OCI-M1 (cell line): ENCODE measurements around the gene SPRY4.
"Not testable (repeated sequence)": the region's sequence is repeated elsewhere in the genome, so short reads cannot be mapped to it uniquely, and the experiment has no call there.

ENCODE experiments used
- DNase-seq: peaks from one replicate; lab custom pipeline; 2025; lab: John Stamatoyannopoulos, UW

SPRY4 gene

GRCh38 chr5:142314606-142315005 is 10.2 kb downstream of the SPRY4 start:
- DNase-seq, result no peak

GRCh38 chr5:142314109-142314508 is 10.7 kb downstream of the SPRY4 start:
- DNase-seq, result no peak

GRCh38 chr5:142313682-142314081 is 11.1 kb downstream of the SPRY4 start:
- DNase-seq, result no peak

- DNase-seq, result no peak
Measured at GRCh38 chr5:142313275-142313674, 11.5 kb downstream of the SPRY4 start.

- DNase-seq, result no peak
Measured at GRCh38 chr5:142312399-142312798, 12.4 kb downstream of the SPRY4 start.

GRCh38 chr5:142311725-142312124 is 13.1 kb downstream of the SPRY4 start:
- DNase-seq, result no peak

GRCh38 chr5:142310803-142311202 is 14.0 kb downstream of the SPRY4 start:
- no peak for DNase-seq

- no peak for DNase-seq
Measured at GRCh38 chr5:142309747-142310318, 15.0 kb downstream of the SPRY4 start.

- DNase-seq, result no peak
Measured at GRCh38 chr5:142308358-142308757, 16.5 kb downstream of the SPRY4 start.

GRCh38 chr5:142307146-142307890 is 17.5 kb downstream of the SPRY4 start:
- no peak for DNase-seq

- no peak for DNase-seq
Measured at GRCh38 chr5:142306077-142306502, 18.7 kb downstream of the SPRY4 start.

- DNase-seq, result no peak
Measured at GRCh38 chr5:142305211-142305610, 19.6 kb downstream of the SPRY4 start.

- DNase-seq, result no peak
Measured at GRCh38 chr5:142304013-142304701, 20.7 kb downstream of the SPRY4 start.

- no peak for DNase-seq
Measured at GRCh38 chr5:142303565-142303964, 21.3 kb downstream of the SPRY4 start.

- DNase-seq, result no peak
Measured at GRCh38 chr5:142301540-142301939, 23.3 kb downstream of the SPRY4 start.

- no peak for DNase-seq
Measured at GRCh38 chr5:142300677-142301076, 24.1 kb downstream of the SPRY4 start.

- no peak for DNase-seq
Measured at GRCh38 chr5:142298789-142299188, 26.0 kb downstream of the SPRY4 start.

- DNase-seq, result not testable (repeated sequence)
Measured at GRCh38 chr5:142297786-142298185, 27.0 kb downstream of the SPRY4 start.

- DNase-seq, result no peak
Measured at GRCh38 chr5:142296914-142297417, 27.9 kb downstream of the SPRY4 start.

GRCh38 chr5:142295960-142296860 is 28.6 kb downstream of the SPRY4 start:
- no peak for DNase-seq

GRCh38 chr5:142295084-142295758 is 29.6 kb downstream of the SPRY4 start:
- no peak for DNase-seq
